HepG2 (cell line): ENCODE measurements around the gene LACTBL1. TPM values are rescaled to one million over a fixed set of nuclear protein-coding genes. Genes with fewer than 3 reads are reported as not detected.

Source experiments
- CHCHD3 ChIP-seq: sonication (generic); formaldehyde crosslinking; IDR thresholded peaks from 2 replicates; pipeline ENCODE4 v1.8.0; 2022; ENCODE audit warnings: mild to moderate bottlenecking, missing genetic modification reagents, moderate library complexity
- FOXO1 ChIP-seq: sonication (generic); formaldehyde crosslinking; IDR thresholded peaks from 2 replicates; pipeline ENCODE4 v1.4.0; 2020; ENCODE audit warnings: missing genetic modification reagents
- HOXA7 ChIP-seq: sonication (generic); formaldehyde crosslinking; IDR thresholded peaks from 2 replicates; pipeline ENCODE4 v1.8.1; 2022; ENCODE audit warnings: mild to moderate bottlenecking, missing genetic modification reagents, moderate library complexity
- HOXA9 ChIP-seq: sonication (generic); formaldehyde crosslinking; IDR thresholded peaks from 2 replicates; pipeline ENCODE4 v1.8.1; 2022; ENCODE audit warnings: missing genetic modification reagents, mild to moderate bottlenecking, moderate library complexity, borderline replicate concordance
- RAD51 ChIP-seq: fragments of 450-650 bp; IDR thresholded peaks from 2 replicates; pipeline ENCODE4 v1.6.1; 2016; ENCODE audit warnings: borderline replicate concordance
- RBM22 ChIP-seq: fragments of 200-400 bp; formaldehyde crosslinking; optimal IDR thresholded peaks from 2 replicates; pipeline ENCODE3; 2017; ENCODE audit warnings: mild to moderate bottlenecking, low read length, moderate library complexity
- REPIN1 ChIP-seq: sonication (generic); formaldehyde crosslinking; IDR thresholded peaks from 2 replicates; pipeline ENCODE4 v1.8.0; 2022; ENCODE audit warnings: missing genetic modification reagents, low read depth, mild to moderate bottlenecking, borderline replicate concordance
- SALL1 ChIP-seq: sonication (generic); formaldehyde crosslinking; IDR thresholded peaks from 2 replicates; pipeline ENCODE4 v1.8.0; 2022; ENCODE audit warnings: mild to moderate bottlenecking, missing genetic modification reagents
- SMAD3 ChIP-seq: sonication (generic); formaldehyde crosslinking; IDR thresholded peaks from 2 replicates; pipeline ENCODE4 v1.4.0; 2020; ENCODE audit warnings: missing genetic modification reagents
- SP1 ChIP-seq, 2 experiments: fragments of 450-650 bp in 1 of 2; sonication (generic) in 1 of 2; formaldehyde crosslinking in 1 of 2; IDR thresholded peaks; 2 replicates each; pipeline versions ENCODE4 v1.4.0 to v1.6.1; 2016 to 2020; ENCODE audit warnings: missing genetic modification reagents in 1 of 2
- ZFP41 ChIP-seq: sonication (generic); formaldehyde crosslinking; IDR thresholded peaks from 2 replicates; pipeline ENCODE4 v1.4.0; 2020; ENCODE audit warnings: mild to moderate bottlenecking, missing genetic modification reagents, borderline replicate concordance
- ZNF160 ChIP-seq: sonication (generic); formaldehyde crosslinking; IDR thresholded peaks from 2 replicates; pipeline ENCODE4 v1.8.0; 2022; ENCODE audit warnings: mild to moderate bottlenecking, inconsistent platforms, missing genetic modification reagents
- ZNF251 ChIP-seq: sonication (generic); formaldehyde crosslinking; IDR thresholded peaks from 2 replicates; pipeline ENCODE4 v1.9.0; 2021; ENCODE audit warnings: mild to moderate bottlenecking, missing genetic modification reagents
- ZSCAN31 ChIP-seq: sonication (generic); formaldehyde crosslinking; IDR thresholded peaks from 2 replicates; pipeline ENCODE4 v1.5.0; 2020; ENCODE audit warnings: low read depth, mild to moderate bottlenecking, missing genetic modification reagents
- polyA plus RNA-seq, 8 experiments: library from polyadenylated mRNA; depleted of rRNA in 3 of 8; stranded (reverse) in 7 of 8; unstranded in 1 of 8; fragments of >200 nt; fragmentation: Illumina TruSeq in 4 of 8; extraction: Trizol in 4 of 8; gene quantifications; 2 replicates each; pipeline versions ENCODE4 v1.2.1 to v1.2.3, GENCODE V29; 2011 to 2016; ENCODE audit warnings: low read depth in 4 of 8, missing spikeins in 1 of 8, mixed read lengths in 1 of 8; ENCODE audit not compliant: insufficient read depth in 1 of 8
- total RNA-seq, 5 experiments: library from RNA; depleted of rRNA; stranded (reverse); fragments of >200 nt; fragmentation: Illumina TruSeq; extraction: Trizol; gene quantifications; 2 replicates each; pipeline ENCODE4 v1.2.3, GENCODE V29; 2016; ENCODE audit warnings: low read depth in 1 of 5
- TF ChIP-seq, protein P1 (sequence below): sonication (generic); formaldehyde crosslinking; IDR thresholded peaks from 2 replicates; pipeline ENCODE4 v1.5.0; 2020; ENCODE audit warnings: mild to moderate bottlenecking, missing genetic modification reagents
- TF ChIP-seq, protein P2 (sequence below), 2 experiments: sonication (generic) in 1 of 2; formaldehyde crosslinking in 1 of 2; IDR thresholded peaks; 2 replicates each; pipeline versions ENCODE4 v1.4.0 to v1.6.1; 2016 to 2020; ENCODE audit warnings: borderline replicate concordance in 1 of 2, low read depth in 1 of 2, mild to moderate bottlenecking in 1 of 2, missing genetic modification reagents in 1 of 2
- TF ChIP-seq, protein P3 (sequence below): sonication (generic); formaldehyde crosslinking; IDR thresholded peaks from 2 replicates; pipeline ENCODE4 v1.4.0; 2020; ENCODE audit warnings: missing genetic modification reagents; ENCODE audit errors: not compliant biosample characterization
- TF ChIP-seq, protein P4 (sequence below): sonication (generic); formaldehyde crosslinking; IDR thresholded peaks from 2 replicates; pipeline ENCODE4 v1.9.0; 2022; ENCODE audit warnings: missing genetic modification reagents, mild to moderate bottlenecking, borderline replicate concordance
- TF ChIP-seq, protein P5 (sequence below): IDR thresholded peaks from 2 replicates; pipeline ENCODE4 v1.6.1; 2016; ENCODE audit warnings: low read depth

Gene LACTBL1
- total and polyA plus RNA-seq, 2 of the 13 experiments (the other 11 are each of a cell fraction or from before 2014, with no cell fraction given), result 0.12 to 1.3 TPM

DNA sequence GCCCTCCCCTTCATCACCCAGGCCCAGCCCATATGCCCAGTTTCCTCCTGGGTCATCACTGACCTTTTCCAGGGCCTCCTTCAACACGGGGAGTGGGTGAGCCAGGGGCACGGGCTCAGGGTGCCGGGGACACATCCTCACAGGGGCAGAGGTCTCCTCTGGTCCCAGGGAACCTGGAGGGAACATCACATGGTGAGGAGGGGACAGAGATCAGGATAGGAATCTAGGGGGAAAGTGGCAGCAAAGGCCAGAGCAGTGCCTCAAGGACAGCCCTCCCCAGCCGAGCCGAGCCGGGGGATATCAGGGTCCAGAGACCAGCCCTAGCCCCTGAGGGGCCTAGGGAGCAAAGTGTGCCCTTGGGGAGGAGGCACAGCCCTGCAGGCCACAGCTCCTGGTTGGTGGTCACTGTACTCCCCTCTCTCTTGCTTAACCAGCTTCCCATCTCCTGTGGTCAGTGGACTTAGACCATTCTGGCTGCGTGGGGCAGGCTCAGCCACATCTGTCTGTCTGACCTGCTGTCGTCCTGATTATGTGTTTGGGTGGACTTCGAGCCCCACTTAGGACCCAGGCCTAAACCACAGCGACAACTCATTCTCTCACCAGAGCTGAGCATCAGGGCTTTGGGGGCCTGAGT lies 9.5 kb downstream of the LACTBL1 start (continued):
- no peak for TF ChIP-seq HOXA9 (CRISPR knock-in tag)
- TF ChIP-seq, protein P1, sequence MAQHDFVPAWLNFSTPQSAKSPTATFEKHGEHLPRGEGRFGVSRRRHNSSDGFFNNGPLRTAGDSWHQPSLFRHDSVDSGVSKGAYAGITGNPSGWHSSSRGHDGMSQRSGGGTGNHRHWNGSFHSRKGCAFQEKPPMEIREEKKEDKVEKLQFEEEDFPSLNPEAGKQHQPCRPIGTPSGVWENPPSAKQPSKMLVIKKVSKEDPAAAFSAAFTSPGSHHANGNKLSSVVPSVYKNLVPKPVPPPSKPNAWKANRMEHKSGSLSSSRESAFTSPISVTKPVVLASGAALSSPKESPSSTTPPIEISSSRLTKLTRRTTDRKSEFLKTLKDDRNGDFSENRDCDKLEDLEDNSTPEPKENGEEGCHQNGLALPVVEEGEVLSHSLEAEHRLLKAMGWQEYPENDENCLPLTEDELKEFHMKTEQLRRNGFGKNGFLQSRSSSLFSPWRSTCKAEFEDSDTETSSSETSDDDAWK (CRISPR knock-in tag), result no peak
- no peak for TF ChIP-seq ZNF251
- TF ChIP-seq, protein P2, sequence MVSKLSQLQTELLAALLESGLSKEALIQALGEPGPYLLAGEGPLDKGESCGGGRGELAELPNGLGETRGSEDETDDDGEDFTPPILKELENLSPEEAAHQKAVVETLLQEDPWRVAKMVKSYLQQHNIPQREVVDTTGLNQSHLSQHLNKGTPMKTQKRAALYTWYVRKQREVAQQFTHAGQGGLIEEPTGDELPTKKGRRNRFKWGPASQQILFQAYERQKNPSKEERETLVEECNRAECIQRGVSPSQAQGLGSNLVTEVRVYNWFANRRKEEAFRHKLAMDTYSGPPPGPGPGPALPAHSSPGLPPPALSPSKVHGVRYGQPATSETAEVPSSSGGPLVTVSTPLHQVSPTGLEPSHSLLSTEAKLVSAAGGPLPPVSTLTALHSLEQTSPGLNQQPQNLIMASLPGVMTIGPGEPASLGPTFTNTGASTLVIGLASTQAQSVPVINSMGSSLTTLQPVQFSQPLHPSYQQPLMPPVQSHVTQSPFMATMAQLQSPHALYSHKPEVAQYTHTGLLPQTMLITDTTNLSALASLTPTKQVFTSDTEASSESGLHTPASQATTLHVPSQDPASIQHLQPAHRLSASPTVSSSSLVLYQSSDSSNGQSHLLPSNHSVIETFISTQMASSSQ (IDR thresholded peaks at IDR 0.05; ENCODE audit: low read depth), result peak; percentile 28; the same call in 1 of the 2 replicates
- TF ChIP-seq, protein P2 (CRISPR knock-in tag; IDR thresholded peaks at IDR 0.05; ENCODE audit: borderline replicate concordance), result no peak
- peak; percentile 71; the same call in 1 of the 2 replicates for TF ChIP-seq ZSCAN31 (CRISPR knock-in tag)
- no peak for TF ChIP-seq RBM22
- TF ChIP-seq ZNF160, result no peak; the same call in 1 of the 2 replicates
- no peak for TF ChIP-seq SP1 (IDR thresholded peaks at IDR 0.05)
- no peak for TF ChIP-seq SP1 (CRISPR knock-in tag; IDR thresholded peaks at IDR 0.05)
- TF ChIP-seq SMAD3, result no peak
- TF ChIP-seq CHCHD3 (CRISPR knock-in tag), result no peak
- TF ChIP-seq ZFP41, result no peak; the same call in 1 of the 2 replicates
- TF ChIP-seq, protein P3, sequence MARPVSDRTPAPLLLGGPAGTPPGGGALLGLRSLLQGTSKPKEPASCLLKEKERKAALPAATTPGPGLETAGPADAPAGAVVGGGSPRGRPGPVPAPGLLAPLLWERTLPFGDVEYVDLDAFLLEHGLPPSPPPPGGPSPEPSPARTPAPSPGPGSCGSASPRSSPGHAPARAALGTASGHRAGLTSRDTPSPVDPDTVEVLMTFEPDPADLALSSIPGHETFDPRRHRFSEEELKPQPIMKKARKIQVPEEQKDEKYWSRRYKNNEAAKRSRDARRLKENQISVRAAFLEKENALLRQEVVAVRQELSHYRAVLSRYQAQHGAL (CRISPR knock-in tag), result no peak
- TF ChIP-seq, protein P4, sequence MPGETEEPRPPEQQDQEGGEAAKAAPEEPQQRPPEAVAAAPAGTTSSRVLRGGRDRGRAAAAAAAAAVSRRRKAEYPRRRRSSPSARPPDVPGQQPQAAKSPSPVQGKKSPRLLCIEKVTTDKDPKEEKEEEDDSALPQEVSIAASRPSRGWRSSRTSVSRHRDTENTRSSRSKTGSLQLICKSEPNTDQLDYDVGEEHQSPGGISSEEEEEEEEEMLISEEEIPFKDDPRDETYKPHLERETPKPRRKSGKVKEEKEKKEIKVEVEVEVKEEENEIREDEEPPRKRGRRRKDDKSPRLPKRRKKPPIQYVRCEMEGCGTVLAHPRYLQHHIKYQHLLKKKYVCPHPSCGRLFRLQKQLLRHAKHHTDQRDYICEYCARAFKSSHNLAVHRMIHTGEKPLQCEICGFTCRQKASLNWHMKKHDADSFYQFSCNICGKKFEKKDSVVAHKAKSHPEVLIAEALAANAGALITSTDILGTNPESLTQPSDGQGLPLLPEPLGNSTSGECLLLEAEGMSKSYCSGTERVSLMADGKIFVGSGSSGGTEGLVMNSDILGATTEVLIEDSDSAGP (CRISPR knock-in tag), result peak; percentile 62; the same call in 1 of the 2 replicates
- no peak for TF ChIP-seq HOXA7 (CRISPR knock-in tag)
- TF ChIP-seq FOXO1 (CRISPR knock-in tag), result no peak; the same call in 1 of the 2 replicates
- TF ChIP-seq REPIN1 (CRISPR knock-in tag), result peak; percentile 65; the same call in 1 of the 2 replicates
- peak; percentile 97 for TF ChIP-seq SALL1
- TF ChIP-seq RAD51, result no peak
- TF ChIP-seq, protein P5, sequence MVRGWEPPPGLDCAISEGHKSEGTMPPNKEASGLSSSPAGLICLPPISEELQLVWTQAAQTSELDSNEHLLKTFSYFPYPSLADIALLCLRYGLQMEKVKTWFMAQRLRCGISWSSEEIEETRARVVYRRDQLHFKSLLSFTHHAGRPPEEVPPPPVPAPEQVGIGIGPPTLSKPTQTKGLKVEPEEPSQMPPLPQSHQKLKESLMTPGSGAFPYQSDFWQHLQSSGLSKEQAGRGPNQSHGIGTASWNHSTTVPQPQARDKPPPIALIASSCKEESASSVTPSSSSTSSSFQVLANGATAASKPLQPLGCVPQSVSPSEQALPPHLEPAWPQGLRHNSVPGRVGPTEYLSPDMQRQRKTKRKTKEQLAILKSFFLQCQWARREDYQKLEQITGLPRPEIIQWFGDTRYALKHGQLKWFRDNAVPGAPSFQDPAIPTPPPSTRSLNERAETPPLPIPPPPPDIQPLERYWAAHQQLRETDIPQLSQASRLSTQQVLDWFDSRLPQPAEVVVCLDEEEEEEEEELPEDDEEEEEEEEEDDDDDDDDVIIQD (CRISPR knock-in tag), result no peak
